GM19328 (cell line): Measurements from ENCODE around the gene TMEFF1.
"Not testable (repeated sequence)": the region's sequence is repeated elsewhere in the genome, so short reads cannot be mapped to it uniquely, and the experiment has no call there.

ENCODE experiments used
- ATAC-seq: cut with Tn5 transposase; IDR thresholded peaks from one replicate; pipeline ENCODE4 v1.9.1; 2021; ENCODE audit warnings: mild to moderate bottlenecking, moderate library complexity; ENCODE audit not compliant: unreplicated experiment

Gene TMEFF1

GRCh38 chr9:100472788-100473275 lies at the start of gene TMEFF1:
TMEFF1 (plus strand) TSS chr9:100473149; CDS start chr9:100473545, 396 bp downstream.
- ATAC-seq, result no peak

DNA sequence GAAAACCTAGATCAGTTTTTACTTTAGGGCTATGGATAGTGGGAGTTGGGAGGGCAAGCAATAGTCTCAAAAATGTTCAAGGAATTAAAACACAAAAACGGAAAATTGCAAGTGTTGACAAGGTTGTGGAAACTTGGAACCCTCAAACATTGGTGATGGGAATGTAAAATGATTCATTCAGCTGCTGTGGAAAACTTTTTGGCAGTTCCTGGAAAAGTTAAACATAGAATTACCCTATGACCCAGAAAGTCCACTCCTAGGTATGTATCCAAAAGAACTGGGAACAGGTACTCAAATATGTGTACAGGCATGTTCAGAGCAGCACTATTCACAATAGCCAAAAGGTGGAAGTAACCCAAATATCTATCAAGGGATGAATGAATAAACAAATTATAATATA lies 47.2 kb upstream of the TMEFF1 start:
- ATAC-seq, result no peak

DNA sequence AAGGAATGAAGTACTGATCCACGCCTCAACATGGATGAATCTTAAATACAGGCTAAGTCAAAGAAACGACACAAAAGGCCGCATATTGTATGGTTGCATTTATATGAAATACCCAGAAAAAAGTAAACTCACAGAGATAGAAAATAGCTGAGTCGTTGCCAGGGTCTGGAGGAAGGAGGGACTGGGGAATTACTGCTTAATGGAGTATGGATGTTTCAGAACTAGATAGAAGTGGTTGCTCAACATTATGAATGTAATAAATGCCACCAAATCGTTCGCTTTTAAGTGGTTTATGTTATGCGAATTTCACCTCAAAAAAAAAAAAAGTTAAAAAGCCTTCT lies 46.8 kb upstream of the TMEFF1 start:
- ATAC-seq, result no peak

- peak; percentile 84 for ATAC-seq
Measured at GRCh38 chr9:100426530-100427365, 46.2 kb upstream of the TMEFF1 start, which contains the start of gene MSANTD3. MSANTD3 (plus strand) TSS chr9:100427143; CDS start chr9:100441939, 14,796 bp downstream.

DNA sequence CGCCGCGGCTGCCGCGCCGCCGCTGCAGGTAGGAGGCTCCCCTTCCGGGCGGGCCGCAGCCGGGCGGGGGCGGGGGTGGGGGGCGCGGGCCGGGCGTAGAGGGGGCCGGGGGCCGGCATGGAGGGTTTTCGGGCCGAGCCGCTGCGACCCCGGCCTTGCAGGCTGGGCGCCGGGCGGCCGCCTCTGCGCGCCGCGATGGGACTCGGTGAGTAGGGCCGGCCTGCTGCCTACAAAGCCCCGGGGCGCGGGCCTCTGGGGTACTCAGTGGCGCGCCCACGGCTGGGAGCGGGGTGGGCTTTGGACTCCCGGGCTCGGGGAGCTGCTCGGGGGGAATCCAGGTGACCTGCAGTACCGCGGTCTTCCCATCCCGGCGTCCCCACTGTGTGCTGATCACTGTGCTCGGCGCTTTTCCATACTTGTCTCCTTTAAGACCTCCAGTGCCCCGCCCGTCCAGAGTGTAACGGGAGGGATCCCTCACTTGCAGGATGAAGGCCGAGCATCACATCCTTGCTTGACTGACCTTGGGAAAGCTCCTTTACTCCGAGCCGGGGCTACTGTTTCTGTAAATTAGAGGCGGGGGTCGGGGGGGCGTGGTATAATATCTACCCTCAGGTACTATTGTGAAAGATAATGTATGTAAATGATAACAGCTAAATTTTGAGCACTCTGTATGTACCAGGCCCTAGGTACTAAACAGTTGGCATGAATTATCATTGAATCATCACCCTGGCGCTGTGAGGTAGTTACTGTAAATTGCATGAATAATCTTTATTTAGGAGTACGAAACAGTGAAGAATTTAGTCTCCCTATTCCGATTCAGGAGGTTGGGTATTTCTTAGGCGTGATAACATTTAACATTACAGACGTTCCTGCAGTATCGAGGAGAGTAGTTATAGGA lies 45.3 kb upstream of the TMEFF1 start:
- peak; percentile 45 for ATAC-seq

DNA sequence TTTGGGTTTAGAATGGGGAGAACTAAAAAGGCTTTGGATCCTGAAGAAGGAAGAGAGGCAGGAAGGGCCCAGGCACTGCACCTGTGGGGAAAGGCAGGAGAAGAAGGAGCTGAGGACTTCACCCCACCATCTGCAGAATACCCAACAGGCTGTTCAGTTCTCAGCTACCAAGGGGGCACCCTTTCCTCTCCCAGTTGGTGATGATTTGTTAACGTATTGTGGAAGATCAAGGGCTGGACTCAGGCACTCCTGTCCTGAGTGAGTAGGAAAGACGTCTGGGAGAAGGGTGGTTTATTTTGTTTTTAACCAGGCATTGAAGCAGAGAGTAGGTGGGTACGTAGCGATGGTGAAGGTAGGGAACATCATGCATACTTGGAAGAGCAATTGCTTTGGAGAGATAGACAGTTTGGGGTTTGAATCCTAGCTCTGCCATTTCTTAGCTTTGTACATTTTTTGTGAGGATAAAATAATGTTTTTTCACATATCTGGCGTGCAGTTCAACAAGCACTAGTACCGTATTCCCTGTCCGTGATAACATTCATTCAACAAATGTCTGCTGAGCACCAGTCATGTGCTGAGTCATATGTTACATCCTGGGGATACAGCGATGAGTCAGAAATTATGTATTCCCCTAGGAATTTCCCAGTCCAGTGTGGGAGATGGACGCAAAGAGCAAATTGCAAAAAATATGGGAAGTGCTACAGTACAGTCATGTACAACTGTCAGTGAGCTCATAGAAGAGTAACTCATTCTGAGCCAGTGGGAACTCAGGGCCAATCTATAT lies 43.9 kb upstream of the TMEFF1 start:
- no peak for ATAC-seq

DNA sequence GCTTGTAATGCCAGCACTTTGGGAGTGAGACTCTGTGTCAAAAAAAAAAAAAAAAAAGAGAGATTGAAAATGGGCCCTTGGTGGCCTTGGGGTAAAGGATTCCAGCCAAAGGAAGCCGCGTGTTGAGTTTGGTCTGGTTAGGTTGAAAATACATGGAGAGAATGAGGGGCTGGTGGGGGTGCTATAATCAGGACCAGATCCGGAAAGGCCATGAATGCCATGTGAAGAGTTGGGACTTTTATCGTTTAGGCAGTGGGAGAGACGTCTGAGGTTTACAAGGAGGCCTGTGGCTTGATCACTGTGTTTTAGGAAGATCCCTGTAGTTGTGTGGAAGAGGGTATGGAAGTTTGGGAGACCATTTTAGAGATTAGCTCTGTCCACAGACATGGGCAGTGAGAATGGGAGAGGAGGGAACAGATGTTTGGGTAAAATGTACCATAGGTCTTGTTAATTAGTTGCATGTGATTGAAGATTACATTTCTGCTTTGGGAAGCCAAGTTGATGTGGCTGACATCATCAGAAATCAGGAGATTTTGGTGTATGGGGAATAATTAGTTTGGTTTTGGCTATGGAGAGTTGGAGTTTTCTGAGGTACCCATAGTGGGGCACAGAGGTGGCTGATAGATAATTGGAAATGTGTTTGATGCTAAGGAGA lies 42.5 kb upstream of the TMEFF1 start:
- ATAC-seq, result no peak

DNA sequence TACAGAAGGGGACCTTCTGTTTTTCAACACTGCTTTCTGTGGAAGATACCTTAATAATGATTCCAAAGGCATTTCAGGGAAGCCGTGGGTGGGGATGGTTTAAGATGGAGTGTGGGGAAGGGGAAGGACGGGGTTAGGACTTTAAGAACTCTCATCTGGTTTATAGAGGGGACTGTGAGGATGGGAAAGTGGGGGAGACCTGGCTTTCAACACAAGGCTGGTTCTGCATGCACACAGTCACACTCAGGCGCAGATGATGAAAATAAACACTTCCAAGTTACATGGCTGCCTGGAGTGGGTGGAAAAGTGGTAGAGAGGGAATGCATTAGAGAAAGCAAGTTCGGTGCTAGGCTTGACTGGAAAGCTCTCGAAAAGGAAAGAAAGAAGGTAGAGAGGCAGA lies 41.1 kb upstream of the TMEFF1 start:
- ATAC-seq, result no peak

GRCh38 chr9:100432736-100433135 lies 40.2 kb upstream of the TMEFF1 start:
- ATAC-seq, result no peak

DNA sequence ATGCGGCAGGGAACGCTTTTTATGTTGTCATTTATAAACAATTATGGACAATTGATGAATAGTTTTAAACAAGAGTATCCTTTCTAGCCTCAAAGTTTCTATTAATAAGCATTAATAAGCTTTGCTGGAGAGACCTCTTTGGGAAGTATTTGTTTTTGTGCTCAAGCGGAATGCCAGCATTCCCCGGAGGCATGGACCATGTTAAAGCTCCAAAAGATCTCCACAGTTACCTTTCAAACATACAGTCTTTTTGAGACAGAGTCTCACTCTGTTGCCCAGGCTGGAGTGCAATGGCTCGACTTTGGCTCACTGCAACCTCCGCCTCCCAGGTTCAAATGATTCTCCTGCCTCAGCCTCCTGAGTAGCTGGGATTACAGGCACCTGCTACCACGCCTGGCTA lies 36.4 kb upstream of the TMEFF1 start:
- ATAC-seq, result no peak

GRCh38 chr9:100437860-100438805 lies 34.8 kb upstream of the TMEFF1 start:
- ATAC-seq, result no peak

DNA sequence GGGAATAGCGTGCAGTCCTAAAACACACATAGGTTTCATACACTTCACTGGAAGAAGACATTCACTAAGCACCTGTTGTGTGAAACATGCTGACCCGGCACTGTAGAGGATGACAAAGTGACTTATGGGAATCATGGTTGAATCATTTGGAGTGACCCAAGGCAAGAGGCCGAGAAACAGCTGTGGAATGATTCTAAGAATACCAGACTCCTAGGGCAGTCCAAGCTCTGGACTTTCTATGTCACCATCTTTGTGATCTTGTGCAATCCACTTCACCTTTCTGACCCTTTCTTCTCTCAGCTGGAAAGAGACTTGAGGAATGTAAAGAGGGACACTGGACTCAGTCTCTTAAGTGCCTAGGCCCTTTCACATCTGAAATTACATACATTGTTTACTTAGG lies 32.9 kb upstream of the TMEFF1 start:
- ATAC-seq, result no peak

- ATAC-seq, result not testable (repeated sequence)
Measured at GRCh38 chr9:100440487-100440886, 32.5 kb upstream of the TMEFF1 start.

GRCh38 chr9:100441911-100442361 lies 31.0 kb upstream of the TMEFF1 start:
- no peak for ATAC-seq

DNA sequence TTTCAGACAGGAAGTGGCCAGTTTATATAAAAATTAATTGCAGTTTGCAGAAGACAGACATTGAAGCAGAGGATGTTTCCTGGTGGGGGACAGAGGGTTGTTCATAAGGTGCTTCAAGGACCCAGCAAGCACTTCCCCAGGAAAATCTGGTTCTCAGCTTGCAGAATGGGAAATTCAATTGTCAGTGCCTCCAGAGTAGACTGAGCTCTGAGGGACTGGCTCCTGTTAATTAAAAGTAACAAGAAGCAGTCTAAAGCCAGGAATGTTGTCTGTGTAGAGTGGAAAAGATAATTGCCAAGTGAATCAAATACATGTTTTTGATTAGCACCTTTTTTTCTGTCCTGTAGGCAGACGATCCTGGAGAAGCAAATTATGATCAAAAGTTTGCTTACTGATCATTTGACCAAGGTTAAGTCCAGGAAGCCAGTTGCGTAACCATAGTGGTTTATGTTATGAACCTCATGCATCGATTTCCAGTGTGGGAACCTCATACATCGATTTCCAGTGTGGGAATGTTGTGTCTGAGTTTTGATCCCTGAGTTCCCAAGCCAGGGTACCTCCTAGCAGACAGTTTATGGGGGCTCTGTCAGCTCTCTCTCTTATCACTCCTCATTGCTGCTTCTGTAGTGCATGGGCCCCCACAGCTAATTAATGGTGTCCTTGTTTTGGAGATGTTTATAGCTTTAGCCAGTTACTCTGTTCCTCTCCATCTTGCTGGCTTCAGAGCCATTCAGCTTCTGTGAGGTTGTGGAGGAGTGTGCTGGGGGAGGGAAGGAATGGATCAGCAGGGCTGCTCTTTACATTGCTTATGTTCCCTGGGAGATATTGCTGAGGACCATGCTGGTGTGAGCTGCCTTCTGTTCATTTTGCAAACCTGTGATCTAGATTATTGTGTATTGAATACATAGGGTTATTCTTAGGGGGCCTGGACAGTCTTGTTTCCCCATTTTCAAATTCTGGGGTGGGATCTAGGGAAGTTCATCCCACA lies 28.9 kb upstream of the TMEFF1 start:
- ATAC-seq, result no peak

DNA sequence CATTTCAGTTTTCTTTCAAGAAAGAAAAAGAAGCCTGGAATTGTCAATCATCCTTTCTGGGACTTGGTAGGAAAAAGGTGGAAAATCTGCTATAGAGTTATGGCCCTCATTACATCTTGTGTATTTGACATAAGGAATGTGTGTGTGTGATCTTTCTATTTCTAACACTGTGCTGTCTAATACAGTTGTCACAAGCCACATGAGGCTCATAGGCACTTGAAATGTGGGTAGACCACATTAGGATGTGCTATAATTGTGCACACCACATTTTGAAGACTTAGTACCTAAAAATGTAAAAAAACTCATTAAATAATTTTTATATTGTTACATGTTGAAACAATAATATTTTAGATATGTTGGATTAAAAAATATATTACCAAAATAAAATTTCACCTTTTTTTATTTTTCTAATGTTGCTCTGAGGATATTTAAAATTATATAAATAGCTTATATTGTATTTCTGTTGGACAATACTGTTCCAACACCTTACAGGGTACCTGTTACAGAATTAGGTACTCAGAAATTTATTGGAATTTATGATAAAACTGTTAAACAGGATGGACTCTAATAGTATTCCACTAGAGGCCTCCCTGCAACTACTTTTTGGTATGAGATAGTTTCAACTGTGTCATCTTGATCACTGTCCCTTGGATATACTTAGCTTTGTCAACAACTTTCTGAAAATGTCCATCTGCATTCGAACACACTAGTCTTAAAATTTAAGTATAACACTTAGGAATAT lies 27.6 kb upstream of the TMEFF1 start:
- ATAC-seq, result no peak

DNA sequence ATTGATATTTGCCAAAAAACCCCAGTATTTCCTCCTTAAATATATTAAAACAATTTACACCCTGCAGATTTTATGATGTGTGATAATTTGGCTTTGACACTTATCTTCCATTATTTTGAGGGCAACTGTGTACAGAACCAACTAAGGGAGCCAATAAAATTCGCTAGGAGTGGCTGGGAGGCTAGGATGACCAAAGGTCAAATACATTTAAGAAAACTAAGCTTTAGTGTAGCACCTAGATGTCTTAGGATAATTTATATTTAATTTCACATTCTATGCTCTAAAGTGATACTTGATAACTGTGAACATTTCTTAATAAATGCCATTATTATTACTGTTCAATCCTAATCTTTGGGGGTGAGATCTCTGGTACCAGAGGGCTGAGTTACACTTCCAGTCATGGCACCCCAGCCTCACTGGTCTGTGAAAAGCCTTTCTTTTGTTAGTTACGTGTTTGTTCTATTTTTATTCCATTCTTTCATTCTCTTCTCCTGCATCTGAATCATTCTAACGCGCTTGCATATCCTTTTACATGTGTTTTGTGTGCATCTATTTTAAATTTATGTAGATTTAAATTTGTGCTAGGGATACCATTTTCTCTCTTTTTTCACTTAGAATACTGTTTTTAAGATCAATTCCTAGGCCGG lies 26.9 kb upstream of the TMEFF1 start:
- no peak for ATAC-seq
